ENCODE measurements around the gene TACC2.

DNA sequence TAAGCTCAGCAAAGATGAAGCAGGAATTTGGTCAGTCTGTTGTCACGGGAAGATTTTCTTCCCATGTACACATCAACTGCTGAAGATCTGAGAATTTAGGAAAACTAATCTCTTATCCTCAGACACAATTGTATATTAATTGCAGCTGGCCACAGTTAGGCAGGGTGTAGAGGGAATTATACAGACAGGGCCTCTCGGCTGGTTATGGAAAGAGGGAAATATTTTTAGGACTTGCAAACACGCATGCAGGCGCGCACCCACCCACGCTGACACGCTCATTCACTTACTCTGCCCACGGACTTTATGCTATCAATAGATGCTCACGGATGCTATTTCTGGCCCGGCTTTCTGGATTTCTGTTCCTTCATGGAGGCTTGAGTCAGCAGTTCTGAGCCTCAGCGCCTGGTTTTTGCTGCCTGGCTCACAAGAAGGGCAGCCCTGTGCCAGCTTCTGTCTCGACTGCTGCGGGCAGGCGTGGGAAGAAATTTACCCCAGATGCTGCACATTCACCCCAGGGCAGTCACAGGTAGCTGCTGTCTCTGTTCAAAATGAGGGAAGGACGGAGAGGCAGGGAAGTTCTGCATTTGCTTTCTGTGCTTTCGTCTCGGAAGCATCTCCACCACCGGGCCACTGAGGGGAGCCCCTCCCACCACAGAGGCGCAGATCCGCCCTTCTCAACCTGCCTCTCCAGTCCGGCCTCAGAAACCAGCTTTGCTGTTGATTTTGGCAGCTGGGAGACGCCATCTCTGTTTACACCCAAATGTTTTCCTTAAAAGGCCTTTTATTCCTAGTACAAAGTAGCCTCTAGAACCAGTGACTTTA is 165.8 kb downstream of the TACC2 start:
- TF ChIP-seq, protein P1, sequence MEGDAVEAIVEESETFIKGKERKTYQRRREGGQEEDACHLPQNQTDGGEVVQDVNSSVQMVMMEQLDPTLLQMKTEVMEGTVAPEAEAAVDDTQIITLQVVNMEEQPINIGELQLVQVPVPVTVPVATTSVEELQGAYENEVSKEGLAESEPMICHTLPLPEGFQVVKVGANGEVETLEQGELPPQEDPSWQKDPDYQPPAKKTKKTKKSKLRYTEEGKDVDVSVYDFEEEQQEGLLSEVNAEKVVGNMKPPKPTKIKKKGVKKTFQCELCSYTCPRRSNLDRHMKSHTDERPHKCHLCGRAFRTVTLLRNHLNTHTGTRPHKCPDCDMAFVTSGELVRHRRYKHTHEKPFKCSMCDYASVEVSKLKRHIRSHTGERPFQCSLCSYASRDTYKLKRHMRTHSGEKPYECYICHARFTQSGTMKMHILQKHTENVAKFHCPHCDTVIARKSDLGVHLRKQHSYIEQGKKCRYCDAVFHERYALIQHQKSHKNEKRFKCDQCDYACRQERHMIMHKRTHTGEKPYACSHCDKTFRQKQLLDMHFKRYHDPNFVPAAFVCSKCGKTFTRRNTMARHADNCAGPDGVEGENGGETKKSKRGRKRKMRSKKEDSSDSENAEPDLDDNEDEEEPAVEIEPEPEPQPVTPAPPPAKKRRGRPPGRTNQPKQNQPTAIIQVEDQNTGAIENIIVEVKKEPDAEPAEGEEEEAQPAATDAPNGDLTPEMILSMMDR (IDR thresholded peaks at IDR 0.05): no peak
- TF ChIP-seq POLR2A (IDR thresholded peaks at IDR 0.05): no peak
- TF ChIP-seq EP300 (IDR thresholded peaks at IDR 0.05): no peak

Data from tibial nerve (tissue), 4 donors.